Measurements from ENCODE around the gene FBXL15. TPM values are rescaled to one million over a fixed set of nuclear protein-coding genes. Genes with fewer than 3 reads are reported as not detected.
A peak's percentile ranks its signal among the peaks of the same experiment; 100 is the strongest.

The FBXL15 gene
- total and polyA plus RNA-seq, 9 of the 15 experiments (the other 6 are each of a cell fraction or from before 2014, with no cell fraction given): 0.08 to 25.9 (median 3.5) TPM

- TF ChIP-seq TRIM28 (IDR thresholded peaks at IDR 0.05) (no peak), GABPA (tag; conservative IDR thresholded peaks at IDR 0.05; ENCODE audit: low read depth) (0 out of 2 replicates have a peak, but pooled peaks have one; percentile 20), KAT8 (IDR thresholded peaks at IDR 0.05; ENCODE audit: low read depth) (no peak), MED1 (CRISPR knock-in tag; IDR thresholded peaks at IDR 0.05; ENCODE audit: borderline replicate concordance) (no peak), RFX1 (IDR thresholded peaks at IDR 0.05) (peak; percentile 60; the same call in 1 of the 2 replicates), SIN3A (IDR thresholded peaks at IDR 0.05; ENCODE audit: borderline replicate concordance in 2 of 2, control insufficient read depth in 1 of 2, low read depth in 2 of 2, low read length in 2 of 2) (no peak; a peak in 1 of 4 replicates), NFYB (IDR thresholded peaks at IDR 0.05; ENCODE audit: extremely low read depth, insufficient read length) (no peak), REST (IDR thresholded peaks at IDR 0.05; ENCODE audit: borderline replicate concordance) (peak; percentile 98), REST (CRISPR knock-in tag; IDR thresholded peaks at IDR 0.05; ENCODE audit: low read depth) (peak; percentile 97), CSDE1 (IDR thresholded peaks at IDR 0.05) (no peak), ZNF232 (CRISPR knock-in tag; IDR thresholded peaks at IDR 0.05) (no peak), TAF9B (IDR thresholded peaks at IDR 0.05; ENCODE audit: partially characterized antibody) (no peak), NRF1 (conservative IDR thresholded peaks at IDR 0.05 in 1 of 2, IDR thresholded peaks at IDR 0.05 in 1 of 2) (peak; percentile 94 to 95), ZNF785 (CRISPR knock-in tag; IDR thresholded peaks at IDR 0.05) (no peak), SMAD3 (CRISPR knock-in tag; conservative IDR thresholded peaks at IDR 0.05) (no peak), PYGO2 (tag; IDR thresholded peaks at IDR 0.05) (no peak), ZBTB7A (IDR thresholded peaks at IDR 0.05; ENCODE audit: borderline replicate concordance, control insufficient read depth, low read depth, low read length) (peak; percentile 82), POLR2A (conservative IDR thresholded peaks at IDR 0.05) (no peak), CBX8 (IDR thresholded peaks at IDR 0.05; ENCODE audit: borderline replicate concordance, extremely low read depth, low read depth, low read length, poor library complexity, severe bottlenecking) (no peak)
Observed at GRCh38 chr10:102419269-102420180, 1.1 kb upstream of the FBXL15 start (continued).
